Stimulated activated naive CD8-positive, alpha-beta T cell treated with anti-CD3 and anti-CD28 coated beads, Interleukin-15, Interleukin-2, amounts not matched to agents 100 U/mL and 50 U/mL, for 24 hours (primary cell): ENCODE data around the gene TMEM117.

Source experiments
- ATAC-seq: fragments of 150-1000 bp; cut with Tn5 transposase; one replicate; pipeline ENCODE4 v1.10.0; 2021
- DNase-seq: peaks from one replicate; pipeline ENCODE4 v3.0.0; 2021

TMEM117 gene

DNA sequence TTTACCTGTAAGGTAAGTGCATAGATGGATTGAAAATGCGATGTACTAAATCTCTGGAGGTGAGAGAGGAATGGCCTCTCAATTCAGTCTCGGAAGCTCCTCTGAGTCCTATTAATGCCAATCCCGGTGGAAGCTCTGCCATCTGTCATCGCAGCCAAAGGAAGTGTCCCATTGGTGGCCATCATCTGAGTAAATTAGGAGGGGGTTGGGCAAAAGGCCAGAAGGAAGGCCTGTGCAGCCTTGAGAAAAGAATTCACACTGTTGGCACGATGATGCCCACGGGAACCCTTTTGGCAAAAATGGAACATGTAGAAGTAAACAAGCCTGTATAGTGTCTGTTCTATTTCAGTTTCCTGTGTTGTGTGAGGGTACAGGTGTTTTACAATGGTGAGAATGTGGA, 545.5 kb downstream of the TMEM117 start:
- ATAC-seq (no peak), DNase-seq (no peak)

DNA sequence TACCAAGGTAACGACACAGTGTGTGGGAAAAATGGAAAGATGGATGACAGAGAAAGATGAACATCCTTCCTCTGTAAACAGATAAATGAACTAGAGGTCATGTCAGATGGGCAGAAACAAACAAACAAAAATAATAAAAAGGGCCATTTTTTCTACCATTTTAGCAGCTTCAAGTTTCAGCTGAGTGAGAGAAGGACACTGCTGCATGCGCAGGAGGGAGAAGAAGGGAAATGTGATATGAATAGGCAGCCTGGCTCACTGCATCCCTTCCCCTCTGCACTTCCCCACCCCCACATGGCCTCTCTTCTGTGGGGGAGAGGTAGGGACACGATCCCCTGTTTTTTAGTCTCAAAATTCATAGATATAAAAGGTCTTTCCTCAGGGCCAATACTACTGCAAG, 548.3 kb downstream of the TMEM117 start:
- ATAC-seq = no peak

DNA sequence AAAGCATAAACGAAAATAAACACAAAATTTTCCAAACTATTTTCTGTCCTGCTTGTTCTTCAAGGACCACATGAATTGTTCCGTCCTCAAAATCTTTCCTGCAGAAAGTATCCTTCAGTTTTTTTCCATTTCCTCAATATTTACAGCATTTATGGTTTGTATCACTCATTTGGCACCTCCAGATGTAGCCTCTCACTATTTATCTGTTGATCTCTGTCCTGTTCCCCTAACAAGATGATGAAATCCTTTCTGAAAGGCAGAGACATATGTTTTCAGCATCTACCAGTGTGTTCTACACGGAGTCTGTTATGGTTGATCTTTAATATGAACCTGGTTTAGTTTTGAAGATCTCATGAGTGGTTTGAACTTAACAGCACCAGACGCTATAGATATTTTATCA, 550.1 kb downstream of the TMEM117 start:
- no peak for ATAC-seq
- no peak for DNase-seq

More for the DNA sequence above, 548.3 kb downstream of the TMEM117 start:
- no peak for DNase-seq

GRCh38 chr12:44387581-44387980, 551.7 kb downstream of the TMEM117 start:
- DNase-seq (no peak), ATAC-seq (no peak)

DNA sequence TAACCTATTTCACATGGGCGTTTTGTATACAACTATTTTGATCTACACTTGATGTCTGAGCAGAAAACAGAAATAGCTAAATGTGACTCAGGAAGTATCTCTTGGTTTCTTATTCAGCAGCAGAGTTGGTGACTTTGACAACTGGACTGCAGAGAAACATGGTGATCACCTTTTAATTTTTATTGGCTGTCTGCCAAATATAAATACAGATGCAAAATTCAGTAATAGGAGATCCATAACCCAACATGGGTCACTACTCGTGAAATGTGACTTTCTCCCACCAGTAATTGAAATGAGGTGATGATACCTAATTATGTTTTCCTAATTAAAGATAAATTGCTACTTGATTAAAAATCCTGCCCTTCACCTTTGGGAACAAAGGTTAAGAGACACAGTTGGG, 553.2 kb downstream of the TMEM117 start:
- ATAC-seq = no peak
- DNase-seq = no peak

GRCh38 chr12:44389896-44390295, 554.0 kb downstream of the TMEM117 start:
- ATAC-seq (no peak), DNase-seq (no peak)

GRCh38 chr12:44397631-44398030, 561.8 kb downstream of the TMEM117 start:
- ATAC-seq (no peak), DNase-seq (no peak)

- no peak for ATAC-seq
- DNase-seq = no peak
Observed at GRCh38 chr12:44403185-44403584, 567.3 kb downstream of the TMEM117 start.

GRCh38 chr12:44405297-44405696, 569.4 kb downstream of the TMEM117 start:
- ATAC-seq = no peak

DNA sequence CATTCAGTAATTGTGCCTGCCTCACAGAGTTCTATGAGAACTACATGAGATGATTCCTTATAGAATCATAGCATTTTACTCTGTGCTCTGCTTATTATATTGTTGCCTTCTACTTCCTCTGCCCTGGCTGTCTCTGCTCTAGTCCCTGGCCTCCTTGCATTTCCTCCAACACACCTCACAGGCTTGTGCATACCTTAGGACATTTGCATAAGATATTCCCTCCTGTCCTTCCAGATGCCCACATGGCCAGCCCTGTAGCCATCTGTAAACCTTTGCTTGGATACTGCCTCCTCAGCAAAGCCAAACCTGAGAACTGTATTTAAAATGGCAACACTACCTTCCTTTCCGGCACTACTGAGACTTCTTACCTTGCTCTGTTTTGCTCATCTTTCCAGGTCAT, 586.7 kb downstream of the TMEM117 start:
- DNase-seq (no peak), ATAC-seq (peak; percentile 36)

More at GRCh38 chr12:44405297-44405696, 569.4 kb downstream of the TMEM117 start:
- DNase-seq = no peak

GRCh38 chr12:44428825-44429224, 592.9 kb downstream of the TMEM117 start:
- DNase-seq = no peak

GRCh38 chr12:44431647-44432343, 595.9 kb downstream of the TMEM117 start:
- DNase-seq (no peak), ATAC-seq (no peak)

More at GRCh38 chr12:44428825-44429224, 592.9 kb downstream of the TMEM117 start:
- no peak for ATAC-seq

DNA sequence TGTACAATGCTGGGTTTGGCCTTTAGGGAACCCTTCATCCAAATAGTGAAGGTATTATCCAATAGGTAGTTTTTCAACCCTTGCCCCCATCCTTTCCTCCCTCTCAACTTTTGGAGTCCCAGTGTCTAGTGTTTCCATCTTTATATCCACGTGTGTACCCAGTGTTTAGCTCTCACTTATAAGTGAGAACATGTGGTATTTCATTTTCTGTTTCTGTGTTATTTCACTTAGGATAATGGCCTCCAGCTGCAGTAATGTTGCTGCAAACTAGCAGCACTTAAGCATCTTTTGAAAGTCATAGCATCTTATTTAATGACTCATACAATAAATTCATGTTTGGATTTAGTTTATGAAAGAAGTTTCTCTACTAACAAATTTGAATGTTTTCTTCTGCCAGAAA, 597.8 kb downstream of the TMEM117 start:
- ATAC-seq (no peak), DNase-seq (no peak)

- DNase-seq (no peak), ATAC-seq (no peak)
Observed at GRCh38 chr12:44436756-44437155, 600.9 kb downstream of the TMEM117 start.
